GM12878 (cell line): ENCODE measurements around the gene HOOK1. TPM values are rescaled to one million over a fixed set of nuclear protein-coding genes. Genes with fewer than 3 reads are reported as not detected.
A peak's percentile ranks its signal among the peaks of the same experiment; 100 is the strongest.

Source experiments
- ATAC-seq: fragments of 200-7000 bp; cut with Tn5 transposase; 3 replicates; pipeline ENCODE4 v1.9.1; 2020; ENCODE audit warnings: mild to moderate bottlenecking, moderate library complexity
- BruUV-seq: library from RNA; stranded (reverse); fragments of 400-500 nt; replicated peaks from 2 replicates; lab custom pipeline; 2021; lab: Mats Ljungman, UMichigan
- CTCF ChIA-PET: fragments of 300-600 bp; sonication (Branson Sonifier 250); formaldehyde crosslinking; extraction: SDS; loops from one replicate; lab custom pipeline; 2021; ENCODE audit warnings: inconsistent platforms; lab: Yijun Ruan, JAX
- POLR2A ChIA-PET: fragments of 350-600 bp; formaldehyde crosslinking; extraction: SDS; loops from one replicate; lab custom pipeline; 2021; ENCODE audit warnings: inconsistent platforms; lab: Charles Lee
- RAD21 ChIA-PET: fragments of 300-600 bp; sonication (Branson Sonifier 250); formaldehyde crosslinking; loops from one replicate; lab custom pipeline; 2023; ENCODE audit warnings: antibody characterized with exemption; ENCODE audit not compliant: unreplicated experiment; lab: Charles Lee
- SMC1A ChIA-PET: fragments of 300-600 bp; sonication (Branson Sonifier 250); formaldehyde crosslinking; loops from one replicate; lab custom pipeline; 2023; ENCODE audit not compliant: unreplicated experiment, uncharacterized antibody; lab: Charles Lee
- DNase-seq: peaks from one replicate; pipeline ENCODE4 v3.0.0-alpha.2; 2011; ENCODE audit warnings: low read depth, low spot score
- FAIRE-seq: peaks from 3 replicates; lab custom pipeline; 2011; peaks lifted over from hg19 to GRCh38; lab: Jason Lieb, UNC
- H2AFZ ChIP-seq: 2 replicates; pipeline ENCODE4 v1.6.0; 2011; ENCODE audit warnings: low read depth, low read length, control low read depth; ENCODE audit not compliant: control insufficient read depth
- H3K27ac ChIP-seq: 2 replicates; pipeline ENCODE4 v1.5.1; 2011; ENCODE audit warnings: control low read depth; ENCODE audit not compliant: control insufficient read depth, insufficient read depth
- H3K27me3 ChIP-seq, 2 experiments: replicated peaks in 1 of 2; 2 replicates each; pipeline versions ENCODE4 v1.6.0 to v1.6.1; 2011; ENCODE audit warnings: low read length in 1 of 2; ENCODE audit not compliant: control insufficient read depth in 2 of 2, insufficient read depth in 2 of 2
- H3K36me3 ChIP-seq, 2 experiments: 2 replicates each; pipeline ENCODE4 v1.5.1; 2011; ENCODE audit warnings: low read length in 1 of 2; ENCODE audit not compliant: control insufficient read depth in 2 of 2, insufficient read depth in 2 of 2
- H3K4me1 ChIP-seq: 2 replicates; pipeline ENCODE4 v1.6.1; 2011; ENCODE audit warnings: mild to moderate bottlenecking, low read length, moderate library complexity, mixed read lengths; ENCODE audit not compliant: control insufficient read depth, insufficient read depth
- H3K4me2 ChIP-seq: 2 replicates; pipeline ENCODE4 v1.6.0; 2011; ENCODE audit warnings: control low read depth; ENCODE audit not compliant: control insufficient read depth, insufficient read depth
- H3K4me3 ChIP-seq: fragments of 200-600 bp; sonication (generic); 2 replicates; pipeline ENCODE4 v1.5.1; 2016
- H3K79me2 ChIP-seq: 2 replicates; pipeline ENCODE4 v1.6.0; 2011; ENCODE audit warnings: low read length; ENCODE audit not compliant: control insufficient read depth, insufficient read depth
- H3K9ac ChIP-seq: 2 replicates; pipeline ENCODE4 v1.8.0; 2011; ENCODE audit warnings: low read length, control low read depth, mixed read lengths; ENCODE audit not compliant: control insufficient read depth, insufficient read depth
- H3K9me3 ChIP-seq: replicated peaks from 3 replicates; pipeline ENCODE4 v1.5.1; 2011; ENCODE audit warnings: mild to moderate bottlenecking, low read length; ENCODE audit not compliant: control insufficient read depth, insufficient read depth
- H4K20me1 ChIP-seq: 2 replicates; pipeline ENCODE4 v1.6.0; 2011; ENCODE audit not compliant: control insufficient read depth, insufficient read depth
- CTCF ChIP-seq, 3 experiments: IDR thresholded peaks in 2 of 3; conservative IDR thresholded peaks in 1 of 3; 2 replicates each; pipeline ENCODE4 v1.5.1; 2011; ENCODE audit warnings: low read depth in 3 of 3, low read length in 3 of 3, mild to moderate bottlenecking in 3 of 3, control low read depth in 2 of 3, moderate library complexity in 2 of 3, inconsistent platforms in 1 of 3, mixed read lengths in 1 of 3; ENCODE audit not compliant: control insufficient read depth in 2 of 3, insufficient read depth in 1 of 3; ENCODE audit errors: extremely low read depth in 1 of 3
- HCFC1 ChIP-seq: fragments of 150-350 bp; IDR thresholded peaks from 2 replicates; pipeline ENCODE4 v1.6.1; 2014; ENCODE audit warnings: low read length
- HDAC6 ChIP-seq: fragments of 200-600 bp; sonication (generic); IDR thresholded peaks from one replicate; pipeline ENCODE4 v1.8.0; 2017; ENCODE audit warnings: antibody characterized with exemption; ENCODE audit not compliant: unreplicated experiment
- MXI1 ChIP-seq: fragments of 150-350 bp; IDR thresholded peaks from 2 replicates; pipeline ENCODE4 v1.6.1; 2011; ENCODE audit warnings: low read depth, mild to moderate bottlenecking, inconsistent platforms, low read length, improper control_type of control experiment
- NFYB ChIP-seq: IDR thresholded peaks from 2 replicates; pipeline ENCODE4 v1.6.1; 2011; ENCODE audit warnings: low read depth, mild to moderate bottlenecking, low read length, improper control_type of control experiment, moderate library complexity; ENCODE audit not compliant: insufficient read depth
- SUZ12 ChIP-seq: fragments of 200-600 bp; sonication (generic); IDR thresholded peaks from one replicate; pipeline ENCODE4 v1.6.1; 2018; ENCODE audit warnings: antibody characterized with exemption, mild to moderate bottlenecking; ENCODE audit not compliant: unreplicated experiment
- USF2 ChIP-seq: IDR thresholded peaks from 2 replicates; pipeline ENCODE4 v1.6.1; 2011; ENCODE audit warnings: low read depth, low read length, improper control_type of control experiment, borderline replicate concordance
- ZBTB33 ChIP-seq: fragments of 450-650 bp; IDR thresholded peaks from 2 replicates; pipeline ENCODE4 v1.6.1; 2017; ENCODE audit warnings: mild to moderate bottlenecking
- ZZZ3 ChIP-seq: IDR thresholded peaks from 2 replicates; pipeline ENCODE4 v1.6.1; 2011; ENCODE audit warnings: low read depth; ENCODE audit not compliant: control insufficient read depth, insufficient read length
- WGBS: methylation state at CpG from one replicate; pipeline ENCODE4 v1.1.6; 2016; ENCODE audit warnings: low lambda C conversion rate; ENCODE audit not compliant: insufficient replicate concordance, insufficient coverage; ENCODE audit errors: missing lambda C conversion rate; 5-methylcytosine and 5-hydroxymethylcytosine counted together
- in situ Hi-C: fragments of 300-500 bp; cut with MboI; formaldehyde crosslinking; loops from 9 replicates; pipeline ENCODE4 v1.14.3; 2018; ENCODE audit warnings: mixed read lengths
- intact Hi-C: fragments of 100-400 bp; cut with micrococcal nuclease; formaldehyde crosslinking; loops from one replicate; pipeline ENCODE4 v1.14.2; 2022; ENCODE audit not compliant: unreplicated experiment
- polyA plus RNA-seq, 11 experiments: library from polyadenylated mRNA; depleted of rRNA in 4 of 11; unstranded in 6 of 11; stranded (reverse) in 5 of 11; fragments of >200 nt; fragmentation: Nextera tagmentation in 4 of 11; fragmentation: Illumina TruSeq in 1 of 11; extraction: Ambion mirVana in 4 of 11; extraction: Trizol in 1 of 11; gene quantifications; 1 replicate in 1 of 11; 2 replicates in 10 of 11; pipeline versions ENCODE4 v1.2.1 to v1.2.3, GENCODE V29; 2011 to 2016; ENCODE audit warnings: inconsistent platforms in 2 of 11, missing spikeins in 2 of 11, low read depth in 1 of 11
- total RNA-seq, 4 experiments: library from RNA; depleted of rRNA in 3 of 4; stranded (reverse); fragments of >200 nt in 3 of 4; fragmentation: Illumina TruSeq in 1 of 4; extraction: Trizol in 1 of 4; gene quantifications; 2 replicates each; pipeline versions ENCODE4 v1.2.1 to v1.2.3, GENCODE V29; 2013 to 2021

Gene HOOK1
- total and polyA plus RNA-seq, 10 of the 15 experiments (the other 5 are each of a cell fraction or from before 2014, with no cell fraction given) = 1.4 to 15.4 (median 3.7) TPM

GRCh38 chr1:59779949-59780348 lies 34.8 kb upstream of the HOOK1 start:
- intact Hi-C loops = loop anchor here (5.0 kb wide), 1 partner anchor 167 kb away; no protein-coding TSS in a partner anchor
- no TSS peak for BruUV-seq
- TF ChIP-seq HCFC1 (no peak), USF2 (no peak), SUZ12 (no peak), ZZZ3 (no peak), MXI1 (no peak), NFYB (no peak), ZBTB33 (no peak), HDAC6 (no peak), CTCF (IDR thresholded peaks at IDR 0.05 in 2 of 3, conservative IDR thresholded peaks at IDR 0.05 in 1 of 3; ENCODE audit: control insufficient read depth in 2 of 3, extremely low read depth in 1 of 3, insufficient read depth in 1 of 3, low read depth in 3 of 3, low read length in 3 of 3) (peak in 1 of 3 experiments; percentile 23; a peak in 1 of 6 replicates)

More at GRCh38 chr1:59779949-59780348, 34.8 kb upstream of the HOOK1 start:
- in situ Hi-C loops = no loop called here
- H4K20me1 ChIP-seq = no peaks in the 10 kb centered on the region
- WGBS = 2% methylated on average over 2 of the region's 2 CpGs
- POLR2A ChIA-PET = no interaction called here
- H3K4me2 ChIP-seq = no peak overlapping the region
- DNase-seq (no peak), ATAC-seq (no peak), FAIRE-seq (no peak)
- H3K9ac ChIP-seq = no peak overlapping the region
- no peaks in the 10 kb centered on the region for H3K79me2 ChIP-seq
- CTCF ChIA-PET = interaction anchor here (1.5 to 3.1 kb wide), 2 partner anchors 21 to 167 kb away, joined by 5 to 19 read pairs; no protein-coding TSS in a partner anchor
- RAD21 ChIA-PET = interaction anchor here (0.7 to 1.3 kb wide), 2 partner anchors 20 to 489 kb away, joined by 4 to 5 read pairs; no protein-coding TSS in a partner anchor
- no peaks in the 10 kb centered on the region for H3K9me3 ChIP-seq
- H3K4me3 ChIP-seq = no peak overlapping the region
- H2AFZ ChIP-seq = no peak overlapping the region
- no peaks in the 10 kb centered on the region for H3K4me1 ChIP-seq
- no peaks in the 10 kb centered on the region for H3K36me3 ChIP-seq
- no peaks in the 10 kb centered on the region for H3K27me3 ChIP-seq
- SMC1A ChIA-PET = interaction anchor here (0.6 to 1.8 kb wide), 5 partner anchors 12 to 1350 kb away, joined by 3 to 5 read pairs (median 3); no protein-coding TSS in a partner anchor
- H3K27ac ChIP-seq = no peak overlapping the region
